K562 (cell line): ENCODE data around the gene UNC119B. TPM values are rescaled to one million over a fixed set of nuclear protein-coding genes. Genes with fewer than 3 reads are reported as not detected.
A peak's percentile ranks its signal among the peaks of the same experiment; 100 is the strongest.

ENCODE experiments used
- C11orf30 ChIP-seq: fragments of 450-650 bp; IDR thresholded peaks from 2 replicates; pipeline ENCODE4 v1.6.1; 2016; ENCODE audit warnings: low read depth, mild to moderate bottlenecking
- CUX1 ChIP-seq: fragments of 200-800 bp; sonication (Bioruptor generic); IDR thresholded peaks from 2 replicates; pipeline ENCODE4 v1.6.1; 2016; ENCODE audit warnings: missing genetic modification characterization, missing compliant biosample characterization
- HNRNPUL1 ChIP-seq: fragments of 200-400 bp; formaldehyde crosslinking; IDR thresholded peaks from 2 replicates; pipeline ENCODE4 v1.6.1; 2017; ENCODE audit warnings: low read length
- NKRF ChIP-seq: fragments of 450-650 bp; IDR thresholded peaks from 2 replicates; pipeline ENCODE4 v1.6.1; 2016; ENCODE audit warnings: borderline replicate concordance
- TBL1XR1 ChIP-seq, 2 experiments: IDR thresholded peaks; 2 replicates each; pipeline ENCODE4 v1.6.1; 2012; ENCODE audit warnings: improper control_type of control experiment in 2 of 2, low read length in 2 of 2, mild to moderate bottlenecking in 1 of 2
- ZNF583 ChIP-seq: fragments of 250-450 bp; sonication (Bioruptor Pico); IDR thresholded peaks from 2 replicates; pipeline ENCODE4 v1.4.0; 2020
- polyA plus RNA-seq, 8 experiments: library from polyadenylated mRNA; depleted of rRNA in 4 of 8; stranded (reverse) in 5 of 8; unstranded in 3 of 8; fragments of >200 nt; fragmentation: Nextera tagmentation in 2 of 8; fragmentation: Illumina TruSeq in 1 of 8; extraction: Ambion mirVana in 2 of 8; extraction: Trizol in 1 of 8; gene quantifications; 2 replicates each; pipeline versions ENCODE4 v1.2.1 to v1.2.3, GENCODE V29; 2011 to 2014; ENCODE audit warnings: inconsistent platforms in 1 of 8, missing spikeins in 1 of 8
- total RNA-seq, 7 experiments: library from RNA; depleted of rRNA in 6 of 7; stranded (reverse); fragments of >200 nt in 6 of 7; fragmentation: Illumina TruSeq in 2 of 7; extraction: Trizol in 2 of 7; gene quantifications; 2 replicates each; pipeline versions ENCODE4 v1.2.1 to v1.2.3, GENCODE V29; 2011 to 2021; ENCODE audit warnings: low replicate concordance in 1 of 7
- TF ChIP-seq, protein P1 (sequence below), 2 experiments: fragments of 450-650 bp; formaldehyde crosslinking in 1 of 2; IDR thresholded peaks; 2 replicates each; pipeline versions ENCODE4 v1.4.0 to v1.6.1; 2014 to 2020; ENCODE audit warnings: mild to moderate bottlenecking in 2 of 2, borderline replicate concordance in 1 of 2, low read depth in 1 of 2
- TF ChIP-seq, protein P2 (sequence below): IDR thresholded peaks from 2 replicates; pipeline ENCODE4 v1.6.1; 2016; ENCODE audit warnings: missing genetic modification characterization, missing compliant biosample characterization

UNC119B gene
- total and polyA plus RNA-seq, 9 of the 15 experiments (the other 6 are each of a cell fraction or from before 2014, with no cell fraction given): 4.0 to 34.5 (median 15.1) TPM

DNA sequence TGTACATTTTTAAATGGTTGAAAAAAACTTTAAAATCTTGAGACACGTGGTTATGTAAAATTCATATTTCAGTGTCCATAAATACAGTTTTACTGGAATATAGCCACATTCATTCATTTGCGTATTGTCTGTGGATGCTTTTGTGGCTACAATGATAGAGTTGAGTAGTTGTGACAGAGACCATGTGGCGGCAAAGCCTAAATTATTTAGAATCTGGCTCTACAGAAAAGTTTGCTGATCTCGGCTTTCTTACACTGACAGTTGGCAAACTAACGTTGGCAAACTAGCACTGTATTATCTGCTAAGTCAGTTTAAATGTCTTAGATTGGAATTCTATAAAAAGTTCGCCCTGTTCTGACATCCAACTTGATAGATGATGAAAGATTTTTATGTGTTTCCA is 2.4 kb downstream of the UNC119B start (continued):
- TF ChIP-seq CUX1 (CRISPR knock-in tag) (no peak), HNRNPUL1 (no peak), TBL1XR1 (IDR thresholded peaks at IDR 0.05; ENCODE audit: low read length in 2 of 2) (no peak), C11orf30 (peak; percentile 32), NKRF (no peak), ZNF583 (CRISPR knock-in tag) (no peak)
- TF ChIP-seq, protein P1, sequence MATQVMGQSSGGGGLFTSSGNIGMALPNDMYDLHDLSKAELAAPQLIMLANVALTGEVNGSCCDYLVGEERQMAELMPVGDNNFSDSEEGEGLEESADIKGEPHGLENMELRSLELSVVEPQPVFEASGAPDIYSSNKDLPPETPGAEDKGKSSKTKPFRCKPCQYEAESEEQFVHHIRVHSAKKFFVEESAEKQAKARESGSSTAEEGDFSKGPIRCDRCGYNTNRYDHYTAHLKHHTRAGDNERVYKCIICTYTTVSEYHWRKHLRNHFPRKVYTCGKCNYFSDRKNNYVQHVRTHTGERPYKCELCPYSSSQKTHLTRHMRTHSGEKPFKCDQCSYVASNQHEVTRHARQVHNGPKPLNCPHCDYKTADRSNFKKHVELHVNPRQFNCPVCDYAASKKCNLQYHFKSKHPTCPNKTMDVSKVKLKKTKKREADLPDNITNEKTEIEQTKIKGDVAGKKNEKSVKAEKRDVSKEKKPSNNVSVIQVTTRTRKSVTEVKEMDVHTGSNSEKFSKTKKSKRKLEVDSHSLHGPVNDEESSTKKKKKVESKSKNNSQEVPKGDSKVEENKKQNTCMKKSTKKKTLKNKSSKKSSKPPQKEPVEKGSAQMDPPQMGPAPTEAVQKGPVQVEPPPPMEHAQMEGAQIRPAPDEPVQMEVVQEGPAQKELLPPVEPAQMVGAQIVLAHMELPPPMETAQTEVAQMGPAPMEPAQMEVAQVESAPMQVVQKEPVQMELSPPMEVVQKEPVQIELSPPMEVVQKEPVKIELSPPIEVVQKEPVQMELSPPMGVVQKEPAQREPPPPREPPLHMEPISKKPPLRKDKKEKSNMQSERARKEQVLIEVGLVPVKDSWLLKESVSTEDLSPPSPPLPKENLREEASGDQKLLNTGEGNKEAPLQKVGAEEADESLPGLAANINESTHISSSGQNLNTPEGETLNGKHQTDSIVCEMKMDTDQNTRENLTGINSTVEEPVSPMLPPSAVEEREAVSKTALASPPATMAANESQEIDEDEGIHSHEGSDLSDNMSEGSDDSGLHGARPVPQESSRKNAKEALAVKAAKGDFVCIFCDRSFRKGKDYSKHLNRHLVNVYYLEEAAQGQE (IDR thresholded peaks at IDR 0.05; ENCODE audit: borderline replicate concordance): no peak
- TF ChIP-seq, protein P1 (CRISPR knock-in tag; IDR thresholded peaks at IDR 0.05; ENCODE audit: low read depth): no peak
- TF ChIP-seq, protein P2, sequence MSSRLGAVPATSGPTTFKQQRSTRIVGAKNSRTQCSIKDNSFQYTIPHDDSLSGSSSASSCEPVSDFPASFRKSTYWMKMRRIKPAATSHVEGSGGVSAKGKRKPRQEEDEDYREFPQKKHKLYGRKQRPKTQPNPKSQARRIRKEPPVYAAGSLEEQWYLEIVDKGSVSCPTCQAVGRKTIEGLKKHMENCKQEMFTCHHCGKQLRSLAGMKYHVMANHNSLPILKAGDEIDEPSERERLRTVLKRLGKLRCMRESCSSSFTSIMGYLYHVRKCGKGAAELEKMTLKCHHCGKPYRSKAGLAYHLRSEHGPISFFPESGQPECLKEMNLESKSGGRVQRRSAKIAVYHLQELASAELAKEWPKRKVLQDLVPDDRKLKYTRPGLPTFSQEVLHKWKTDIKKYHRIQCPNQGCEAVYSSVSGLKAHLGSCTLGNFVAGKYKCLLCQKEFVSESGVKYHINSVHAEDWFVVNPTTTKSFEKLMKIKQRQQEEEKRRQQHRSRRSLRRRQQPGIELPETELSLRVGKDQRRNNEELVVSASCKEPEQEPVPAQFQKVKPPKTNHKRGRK (tag): no peak
